K562 (cell line): ENCODE results near the gene SERTAD3. TPM values are rescaled to one million over a fixed set of nuclear protein-coding genes. Genes with fewer than 3 reads are reported as not detected.

ENCODE experiments used
- CBFA2T2 ChIP-seq: fragments of 450-650 bp; conservative IDR thresholded peaks from 2 replicates; pipeline ENCODE4 v1.6.1; 2017; ENCODE audit warnings: mild to moderate bottlenecking
- RHOXF2B ChIP-seq: fragments of 250-450 bp; sonication (Bioruptor Pico); conservative IDR thresholded peaks from 2 replicates; pipeline ENCODE4 v1.5.1; 2021
- ZNF175 ChIP-seq: fragments of 200-800 bp; sonication (Bioruptor generic); IDR thresholded peaks from 2 replicates; pipeline ENCODE4 v1.6.1; 2016; ENCODE audit warnings: low read depth, mild to moderate bottlenecking, missing genetic modification characterization, missing compliant biosample characterization
- ZNF436 ChIP-seq: fragments of 250-450, 450-650 bp; sonication (Bioruptor Pico); formaldehyde crosslinking; IDR thresholded peaks from 2 replicates; pipeline ENCODE4 v1.7.0; 2020; ENCODE audit warnings: mild to moderate bottlenecking
- polyA plus RNA-seq, 8 experiments: library from polyadenylated mRNA; depleted of rRNA in 4 of 8; stranded (reverse) in 5 of 8; unstranded in 3 of 8; fragments of >200 nt; fragmentation: Nextera tagmentation in 2 of 8; fragmentation: Illumina TruSeq in 1 of 8; extraction: Ambion mirVana in 2 of 8; extraction: Trizol in 1 of 8; gene quantifications; 2 replicates each; pipeline versions ENCODE4 v1.2.1 to v1.2.3, GENCODE V29; 2011 to 2014; ENCODE audit warnings: inconsistent platforms in 1 of 8, missing spikeins in 1 of 8
- total RNA-seq, 7 experiments: library from RNA; depleted of rRNA in 6 of 7; stranded (reverse); fragments of >200 nt in 6 of 7; fragmentation: Illumina TruSeq in 2 of 7; extraction: Trizol in 2 of 7; gene quantifications; 2 replicates each; pipeline versions ENCODE4 v1.2.1 to v1.2.3, GENCODE V29; 2011 to 2021; ENCODE audit warnings: low replicate concordance in 1 of 7
- TF ChIP-seq, protein P1 (sequence below), 2 experiments: fragments of 450-650 bp; IDR thresholded peaks; 2 replicates each; pipeline ENCODE4 v1.6.1; 2016; ENCODE audit warnings: mild to moderate bottlenecking in 2 of 2, borderline replicate concordance in 1 of 2, low read depth in 1 of 2, moderate library complexity in 1 of 2
- TF ChIP-seq, protein P2 (sequence below): fragments of 450-650 bp; formaldehyde crosslinking; IDR thresholded peaks from 2 replicates; pipeline ENCODE4 v1.4.0; 2022; ENCODE audit warnings: missing genetic modification characterization
- TF ChIP-seq, protein P3 (sequence below), 3 experiments: fragments of 200-800 bp in 1 of 3; fragments of 250-450 bp in 1 of 3; fragments of 450-650 bp in 1 of 3; sonication (Bioruptor Pico) in 1 of 3; sonication (Bioruptor generic) in 1 of 3; formaldehyde crosslinking in 1 of 3; IDR thresholded peaks; 2 replicates each; pipeline versions ENCODE4 v1.6.1 to v1.8.0; 2016 to 2022; ENCODE audit warnings: mild to moderate bottlenecking in 2 of 3, missing genetic modification characterization in 2 of 3, missing compliant biosample characterization in 1 of 3, moderate library complexity in 1 of 3
- TF ChIP-seq, protein P4 (sequence below): fragments of 450-650 bp; IDR thresholded peaks from 2 replicates; pipeline ENCODE4 v1.6.1; 2017; ENCODE audit warnings: mild to moderate bottlenecking, moderate library complexity

The SERTAD3 gene
- total and polyA plus RNA-seq, 9 of the 15 experiments (the other 6 are each of a cell fraction or from before 2014, with no cell fraction given), result 5.4 to 28.9 (median 17.5) TPM

DNA sequence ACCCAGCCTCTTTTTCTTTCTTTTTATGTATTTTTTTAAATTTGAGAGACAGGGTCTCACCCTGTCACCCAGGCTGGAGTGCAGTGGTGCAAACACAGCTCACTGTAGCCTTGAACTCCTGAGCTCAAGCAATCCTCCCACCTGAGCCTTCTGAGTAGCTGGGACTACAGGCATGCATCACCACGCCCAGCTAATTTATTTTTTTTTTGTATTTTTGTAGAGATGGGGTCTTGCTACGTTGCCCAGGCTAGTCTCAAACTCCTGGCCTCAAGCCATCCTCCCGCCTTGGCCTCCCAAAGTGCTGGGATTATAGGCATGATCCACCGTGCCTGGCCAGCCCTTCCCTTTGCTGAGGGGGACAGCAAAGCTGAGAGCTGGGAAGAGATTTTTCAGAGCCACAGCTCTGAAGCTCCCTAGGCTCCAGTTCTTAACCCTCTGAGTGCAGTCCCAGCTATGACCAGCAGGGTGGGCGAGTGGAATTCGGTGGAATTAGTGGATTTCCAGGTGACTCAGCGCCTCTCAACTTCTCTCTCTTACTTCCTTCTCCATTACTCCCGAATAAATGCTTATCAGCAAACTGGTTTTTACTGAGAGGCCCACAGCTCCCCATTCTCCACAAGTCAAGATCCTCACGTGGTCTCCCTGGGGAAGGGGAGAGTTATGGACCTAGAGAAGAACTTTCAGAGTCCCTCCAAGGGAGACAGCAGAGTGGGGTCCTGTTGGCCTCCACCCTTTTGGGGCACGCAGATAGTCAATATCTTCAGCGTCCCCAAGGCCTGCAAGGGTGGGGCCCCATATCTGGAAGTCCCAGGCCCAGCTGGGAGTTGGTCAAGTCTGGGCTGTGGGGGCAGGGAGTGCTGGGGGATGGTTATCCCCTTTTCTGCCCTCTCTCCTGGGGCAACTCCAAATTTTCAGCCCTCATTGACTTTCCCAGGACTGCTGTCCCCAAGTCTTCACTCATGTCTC is 20.2 kb upstream of the SERTAD3 start (continued):
- 0 out of 2 replicates have a peak, but pooled peaks have one; percentile 4 for TF ChIP-seq ZNF175 (CRISPR knock-in tag)
- TF ChIP-seq, protein P1, sequence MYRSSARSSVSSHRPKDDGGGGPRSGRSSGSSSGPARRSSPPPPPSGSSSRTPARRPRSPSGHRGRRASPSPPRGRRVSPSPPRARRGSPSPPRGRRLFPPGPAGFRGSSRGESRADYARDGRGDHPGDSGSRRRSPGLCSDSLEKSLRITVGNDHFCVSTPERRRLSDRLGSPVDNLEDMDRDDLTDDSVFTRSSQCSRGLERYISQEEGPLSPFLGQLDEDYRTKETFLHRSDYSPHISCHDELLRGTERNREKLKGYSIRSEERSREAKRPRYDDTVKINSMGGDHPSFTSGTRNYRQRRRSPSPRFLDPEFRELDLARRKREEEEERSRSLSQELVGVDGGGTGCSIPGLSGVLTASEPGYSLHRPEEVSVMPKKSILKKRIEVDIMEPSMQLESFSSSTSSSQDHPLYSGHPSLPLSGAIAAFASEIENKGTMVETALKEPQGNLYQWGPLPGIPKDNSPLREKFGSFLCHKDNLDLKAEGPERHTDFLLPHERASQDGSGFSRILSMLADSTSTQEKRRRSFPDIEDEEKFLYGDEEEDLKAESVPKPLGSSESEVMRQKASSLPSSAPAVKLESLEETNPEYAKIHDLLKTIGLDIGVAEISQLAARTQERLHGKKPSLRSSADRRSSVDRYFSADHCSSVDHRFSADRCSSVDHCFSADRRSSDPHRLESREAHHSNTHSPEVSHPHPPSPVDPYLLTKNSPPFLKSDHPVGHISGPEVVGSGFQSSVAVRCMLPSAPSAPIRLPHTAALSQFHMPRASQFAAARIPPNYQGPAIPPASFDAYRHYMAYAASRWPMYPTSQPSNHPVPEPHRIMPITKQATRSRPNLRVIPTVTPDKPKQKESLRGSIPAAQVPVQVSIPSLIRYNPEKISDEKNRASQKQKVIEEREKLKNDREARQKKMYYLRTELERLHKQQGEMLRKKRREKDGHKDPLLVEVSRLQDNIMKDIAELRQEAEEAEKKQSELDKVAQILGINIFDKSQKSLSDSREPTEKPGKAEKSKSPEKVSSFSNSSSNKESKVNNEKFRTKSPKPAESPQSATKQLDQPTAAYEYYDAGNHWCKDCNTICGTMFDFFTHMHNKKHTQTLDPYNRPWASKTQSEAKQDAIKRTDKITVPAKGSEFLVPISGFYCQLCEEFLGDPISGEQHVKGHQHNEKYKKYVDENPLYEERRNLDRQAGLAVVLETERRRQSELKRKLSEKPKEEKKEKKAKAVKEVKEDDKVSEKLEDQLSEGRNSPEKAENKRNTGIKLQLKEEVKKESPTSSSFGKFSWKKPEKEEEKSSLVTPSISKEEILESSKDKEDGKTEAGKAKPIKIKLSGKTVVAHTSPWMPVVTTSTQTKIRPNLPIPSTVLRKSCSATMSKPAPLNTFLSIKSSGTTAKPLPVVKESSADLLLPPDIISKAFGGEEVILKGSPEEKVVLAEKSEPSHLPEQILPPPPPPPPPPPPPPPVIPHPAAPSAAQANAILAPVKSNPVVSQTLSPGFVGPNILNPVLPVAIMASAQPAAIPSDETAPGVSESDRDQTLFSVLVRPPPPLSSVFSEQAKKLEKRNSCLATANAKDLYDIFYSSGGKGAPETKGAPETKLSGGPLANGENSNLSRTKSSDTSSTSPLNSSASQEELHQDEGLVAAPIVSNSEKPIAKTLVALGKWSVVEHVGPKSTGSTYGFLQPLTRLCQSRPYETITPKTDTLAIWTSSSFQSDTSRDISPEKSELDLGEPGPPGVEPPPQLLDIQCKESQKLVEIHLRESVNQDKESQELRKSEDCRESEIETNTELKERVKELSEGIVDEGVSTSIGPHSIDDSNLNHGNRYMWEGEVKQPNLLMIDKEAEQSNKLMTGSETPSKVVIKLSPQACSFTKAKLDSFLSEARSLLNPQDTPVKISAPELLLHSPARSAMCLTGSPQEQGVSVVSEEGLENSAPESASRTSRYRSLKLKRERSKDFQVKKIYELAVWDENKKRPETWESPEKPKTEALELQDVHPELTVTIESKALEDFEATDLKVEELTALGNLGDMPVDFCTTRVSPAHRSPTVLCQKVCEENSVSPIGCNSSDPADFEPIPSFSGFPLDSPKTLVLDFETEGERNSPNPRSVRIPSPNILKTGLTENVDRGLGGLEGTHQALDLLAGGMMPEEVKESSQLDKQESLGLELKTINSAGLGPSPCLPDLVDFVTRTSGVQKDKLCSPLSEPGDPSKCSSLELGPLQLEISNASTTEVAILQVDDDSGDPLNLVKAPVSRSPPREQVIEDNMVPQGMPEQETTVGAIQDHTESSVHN (IDR thresholded peaks at IDR 0.05; ENCODE audit: borderline replicate concordance in 1 of 2, low read depth in 1 of 2), result no peak
- no peak for TF ChIP-seq RHOXF2B
- no peak for TF ChIP-seq ZNF436 (CRISPR knock-in tag)
- TF ChIP-seq, protein P2, sequence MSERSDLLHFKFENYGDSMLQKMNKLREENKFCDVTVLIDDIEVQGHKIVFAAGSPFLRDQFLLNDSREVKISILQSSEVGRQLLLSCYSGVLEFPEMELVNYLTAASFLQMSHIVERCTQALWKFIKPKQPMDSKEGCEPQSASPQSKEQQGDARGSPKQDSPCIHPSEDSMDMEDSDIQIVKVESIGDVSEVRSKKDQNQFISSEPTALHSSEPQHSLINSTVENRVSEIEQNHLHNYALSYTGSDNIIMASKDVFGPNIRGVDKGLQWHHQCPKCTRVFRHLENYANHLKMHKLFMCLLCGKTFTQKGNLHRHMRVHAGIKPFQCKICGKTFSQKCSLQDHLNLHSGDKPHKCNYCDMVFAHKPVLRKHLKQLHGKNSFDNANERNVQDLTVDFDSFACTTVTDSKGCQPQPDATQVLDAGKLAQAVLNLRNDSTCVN (CRISPR knock-in tag), result no peak
- TF ChIP-seq, protein P3, sequence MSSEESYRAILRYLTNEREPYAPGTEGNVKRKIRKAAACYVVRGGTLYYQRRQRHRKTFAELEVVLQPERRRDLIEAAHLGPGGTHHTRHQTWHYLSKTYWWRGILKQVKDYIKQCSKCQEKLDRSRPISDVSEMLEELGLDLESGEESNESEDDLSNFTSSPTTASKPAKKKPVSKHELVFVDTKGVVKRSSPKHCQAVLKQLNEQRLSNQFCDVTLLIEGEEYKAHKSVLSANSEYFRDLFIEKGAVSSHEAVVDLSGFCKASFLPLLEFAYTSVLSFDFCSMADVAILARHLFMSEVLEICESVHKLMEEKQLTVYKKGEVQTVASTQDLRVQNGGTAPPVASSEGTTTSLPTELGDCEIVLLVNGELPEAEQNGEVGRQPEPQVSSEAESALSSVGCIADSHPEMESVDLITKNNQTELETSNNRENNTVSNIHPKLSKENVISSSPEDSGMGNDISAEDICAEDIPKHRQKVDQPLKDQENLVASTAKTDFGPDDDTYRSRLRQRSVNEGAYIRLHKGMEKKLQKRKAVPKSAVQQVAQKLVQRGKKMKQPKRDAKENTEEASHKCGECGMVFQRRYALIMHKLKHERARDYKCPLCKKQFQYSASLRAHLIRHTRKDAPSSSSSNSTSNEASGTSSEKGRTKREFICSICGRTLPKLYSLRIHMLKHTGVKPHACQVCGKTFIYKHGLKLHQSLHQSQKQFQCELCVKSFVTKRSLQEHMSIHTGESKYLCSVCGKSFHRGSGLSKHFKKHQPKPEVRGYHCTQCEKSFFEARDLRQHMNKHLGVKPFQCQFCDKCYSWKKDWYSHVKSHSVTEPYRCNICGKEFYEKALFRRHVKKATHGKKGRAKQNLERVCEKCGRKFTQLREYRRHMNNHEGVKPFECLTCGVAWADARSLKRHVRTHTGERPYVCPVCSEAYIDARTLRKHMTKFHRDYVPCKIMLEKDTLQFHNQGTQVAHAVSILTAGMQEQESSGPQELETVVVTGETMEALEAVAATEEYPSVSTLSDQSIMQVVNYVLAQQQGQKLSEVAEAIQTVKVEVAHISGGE (CRISPR knock-in tag; IDR thresholded peaks at IDR 0.05), result peak in 1 of 3 experiments; percentile 80; a peak in 2 of 6 replicates
- TF ChIP-seq CBFA2T2, result peak; percentile 98
- TF ChIP-seq, protein P4, sequence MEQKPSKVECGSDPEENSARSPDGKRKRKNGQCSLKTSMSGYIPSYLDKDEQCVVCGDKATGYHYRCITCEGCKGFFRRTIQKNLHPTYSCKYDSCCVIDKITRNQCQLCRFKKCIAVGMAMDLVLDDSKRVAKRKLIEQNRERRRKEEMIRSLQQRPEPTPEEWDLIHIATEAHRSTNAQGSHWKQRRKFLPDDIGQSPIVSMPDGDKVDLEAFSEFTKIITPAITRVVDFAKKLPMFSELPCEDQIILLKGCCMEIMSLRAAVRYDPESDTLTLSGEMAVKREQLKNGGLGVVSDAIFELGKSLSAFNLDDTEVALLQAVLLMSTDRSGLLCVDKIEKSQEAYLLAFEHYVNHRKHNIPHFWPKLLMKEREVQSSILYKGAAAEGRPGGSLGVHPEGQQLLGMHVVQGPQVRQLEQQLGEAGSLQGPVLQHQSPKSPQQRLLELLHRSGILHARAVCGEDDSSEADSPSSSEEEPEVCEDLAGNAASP, result no peak
